ENCODE results near the gene LOXHD1.

LOXHD1 gene

GRCh38 chr18:46445522-46446313 lies 211.3 kb downstream of the LOXHD1 start:
- no peak for DNase-seq

DNA sequence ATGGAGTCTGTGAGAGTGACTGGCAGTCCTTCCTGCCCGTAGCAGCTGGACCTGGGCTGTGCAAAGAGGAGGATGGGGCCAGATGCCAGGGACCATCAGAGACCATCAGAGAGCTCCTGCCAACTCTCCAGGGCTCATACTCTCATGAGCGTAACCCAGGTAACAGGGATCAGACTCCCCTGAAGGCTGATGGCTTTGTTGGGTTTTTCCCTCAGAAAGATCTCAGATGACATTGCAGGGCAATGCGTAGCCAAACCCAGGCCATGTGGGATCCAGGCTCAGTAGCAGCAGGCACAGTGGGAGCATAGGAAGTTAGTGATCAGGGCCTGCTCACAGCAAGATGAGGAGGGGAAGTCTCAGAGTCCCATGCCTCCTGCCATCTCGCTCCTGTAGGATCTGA lies 218.0 kb downstream of the LOXHD1 start:
- no peak for DNase-seq

DNA sequence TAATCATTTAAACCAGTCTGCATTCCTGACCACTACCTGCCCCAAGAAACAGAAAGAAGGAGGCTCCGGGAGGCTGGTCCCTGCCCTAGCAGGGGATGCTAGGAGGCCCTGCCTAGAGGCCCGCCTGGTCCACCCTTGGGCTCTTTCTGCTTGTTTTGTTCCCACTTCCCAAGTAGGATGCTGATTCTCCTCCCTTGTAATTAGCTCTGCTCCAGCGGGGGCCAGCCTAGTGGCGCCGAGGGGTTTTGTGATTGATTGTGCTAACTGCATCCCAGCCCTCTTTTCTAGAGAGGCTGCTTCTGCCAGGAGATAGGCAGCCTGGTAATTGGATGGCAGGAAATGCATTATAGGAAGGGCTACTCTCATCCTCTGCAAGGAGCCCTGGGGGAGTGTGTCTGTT lies 220.0 kb downstream of the LOXHD1 start:
- DNase-seq = no peak

DNA sequence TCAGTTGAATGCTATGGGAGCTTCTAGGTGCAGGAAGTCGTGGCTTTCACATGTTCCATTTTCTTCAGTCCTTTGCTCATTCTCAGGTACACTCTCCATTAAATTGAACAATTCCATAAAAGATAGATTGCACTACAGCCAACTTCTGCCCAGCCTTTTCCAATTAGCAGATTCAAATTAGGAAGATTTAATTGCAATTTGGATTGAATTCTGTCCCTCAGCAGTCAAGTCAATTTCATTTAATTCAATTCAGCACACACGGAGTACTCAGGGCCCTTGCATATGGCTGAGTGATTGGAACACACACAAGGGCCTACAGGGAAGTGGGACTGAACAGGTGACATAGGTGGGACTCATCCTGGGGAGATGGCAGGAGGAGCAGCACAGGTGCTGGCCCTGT lies 220.4 kb downstream of the LOXHD1 start:
- no peak for DNase-seq

DNA sequence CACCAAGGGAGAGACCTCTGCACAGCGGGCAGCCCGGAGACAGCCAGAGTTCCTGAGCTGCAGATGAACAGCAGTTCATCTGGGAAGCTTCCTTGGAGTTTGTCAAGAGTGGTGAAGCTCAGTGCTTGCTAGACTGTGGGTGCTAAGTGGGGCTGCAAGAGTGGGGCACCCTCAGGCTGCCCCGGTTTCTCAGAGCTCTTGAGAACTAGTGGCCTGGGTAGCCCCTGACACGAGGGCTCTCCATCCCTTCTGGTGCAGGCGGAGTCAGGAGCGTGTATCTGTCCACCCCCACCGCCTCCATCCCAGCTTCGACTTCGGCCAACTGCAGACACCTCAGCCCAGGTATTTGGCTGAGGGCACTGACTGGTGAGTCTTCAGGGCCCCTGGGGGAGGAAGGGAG lies 222.0 kb downstream of the LOXHD1 start:
- DNase-seq = no peak

- DNase-seq = no peak
Measured at GRCh38 chr18:46434629-46435028, 222.4 kb downstream of the LOXHD1 start.

GRCh38 chr18:46433121-46433826 lies 223.7 kb downstream of the LOXHD1 start:
- DNase-seq = no peak

DNA sequence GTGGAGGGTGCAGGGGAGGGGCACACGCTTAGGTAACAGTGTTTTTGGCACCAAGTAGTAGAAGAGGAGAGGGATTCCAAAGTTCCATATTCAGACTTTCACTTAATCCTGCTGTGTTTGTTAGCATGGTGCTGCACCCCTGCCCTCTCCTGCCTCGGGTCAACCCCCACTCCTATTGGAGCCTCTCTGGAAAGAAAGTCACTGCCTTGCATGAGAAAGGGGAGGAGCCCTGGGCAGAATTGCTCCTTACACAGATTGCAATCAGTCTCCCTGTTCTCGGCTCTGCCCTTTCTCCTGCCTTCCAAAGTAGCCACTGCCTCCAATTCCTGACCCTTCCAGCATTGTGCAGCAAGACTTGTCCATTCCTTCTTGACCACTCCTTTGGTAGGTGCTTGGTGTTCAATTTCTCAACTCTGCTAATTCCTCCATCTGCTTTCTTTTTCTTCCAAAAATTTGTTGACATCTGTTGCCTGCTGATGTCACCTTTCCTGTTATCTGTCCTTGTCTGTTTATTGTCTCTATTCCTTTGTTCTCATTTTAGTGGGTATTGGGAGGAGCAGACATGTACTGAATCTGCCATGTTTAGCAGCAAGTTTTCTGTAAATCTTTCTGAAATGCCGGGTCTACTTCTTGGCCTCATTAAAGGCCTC lies 225.4 kb downstream of the LOXHD1 start:
- DNase-seq = no peak

DNA sequence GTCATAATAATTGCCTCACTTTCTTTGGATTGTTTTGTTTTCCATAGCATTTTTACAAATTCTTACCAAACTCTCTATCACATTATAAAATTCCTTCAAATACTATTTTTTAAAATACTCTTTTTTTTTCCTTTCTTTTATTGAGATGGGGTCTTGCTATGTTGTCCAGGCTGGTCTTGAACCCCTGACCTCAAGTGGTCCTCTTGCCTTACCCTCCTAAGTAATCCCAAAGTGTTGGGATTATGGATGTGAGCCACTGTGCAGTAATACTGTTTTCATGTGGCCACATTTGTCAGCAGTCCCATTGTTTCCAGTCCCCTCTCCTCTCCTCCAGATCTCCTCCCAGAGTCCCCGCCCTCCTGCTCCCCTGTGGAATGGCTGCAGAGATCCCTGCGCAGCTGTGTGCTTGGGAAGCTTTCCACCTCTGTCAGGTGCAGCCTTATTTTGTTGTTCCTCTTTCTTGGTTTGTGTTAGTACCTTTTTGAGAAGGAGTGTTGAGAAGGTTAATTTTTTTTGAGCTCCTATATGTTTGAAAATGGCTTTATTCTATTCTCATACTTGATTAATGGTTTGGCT lies 227.3 kb downstream of the LOXHD1 start:
- no peak for DNase-seq

DNA sequence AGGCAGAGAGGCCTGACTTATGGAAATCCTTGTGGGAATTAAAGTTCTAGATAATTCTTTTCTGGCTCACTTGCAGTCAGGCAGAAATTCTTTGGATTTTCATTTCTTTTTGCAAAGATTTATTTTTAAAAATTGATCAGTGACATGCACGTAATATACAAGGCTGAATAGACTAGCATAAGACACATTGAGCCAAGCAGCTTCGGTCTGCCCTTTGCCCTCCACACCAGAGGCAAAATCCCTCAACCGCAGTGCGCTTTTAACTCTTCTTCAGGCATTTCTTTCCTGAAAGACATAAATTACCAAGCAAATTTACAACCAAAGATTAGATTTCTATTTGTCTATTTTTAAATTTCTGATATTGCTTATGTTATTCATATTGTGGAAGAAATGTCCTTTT lies 227.9 kb downstream of the LOXHD1 start:
- no peak for DNase-seq

DNA sequence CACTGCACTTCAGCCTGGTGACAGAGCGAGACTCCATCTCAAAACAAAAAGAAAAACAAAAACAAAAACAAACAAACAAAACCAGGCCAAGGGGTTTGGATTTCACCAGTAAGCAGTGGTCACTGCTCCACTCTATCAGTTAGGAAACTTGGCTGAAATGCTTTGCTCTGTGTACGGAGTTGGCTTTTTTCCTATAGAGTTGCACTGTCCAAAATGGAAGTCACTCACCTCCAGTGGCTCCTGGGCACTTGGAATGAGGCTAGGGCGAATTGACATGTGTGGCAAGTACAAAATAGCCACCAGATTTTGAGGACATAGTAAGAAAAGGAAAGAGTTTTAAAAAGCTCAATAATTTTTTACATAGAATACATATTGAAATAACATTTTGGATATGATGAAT lies 228.7 kb downstream of the LOXHD1 start:
- DNase-seq = no peak

GRCh38 chr18:46427216-46427995 lies 229.6 kb downstream of the LOXHD1 start:
- DNase-seq = no peak

Measured in NCI-H446 (cell line).